ENCODE measurements around the gene CCNE1.
"Not testable (repeated sequence)": the region's sequence is repeated elsewhere in the genome, so short reads cannot be mapped to it uniquely, and the experiment has no call there.

Gene CCNE1

GRCh38 chr19:29819300-29819699 lies 7.5 kb downstream of the CCNE1 start:
- no peak for DNase-seq

GRCh38 chr19:29819986-29820385 lies 8.2 kb downstream of the CCNE1 start:
- no peak for DNase-seq

GRCh38 chr19:29823581-29824330 lies 12.0 kb downstream of the CCNE1 start:
- DNase-seq, result no peak

GRCh38 chr19:29825263-29825662 lies 13.5 kb downstream of the CCNE1 start:
- DNase-seq, result not testable (repeated sequence)

GRCh38 chr19:29831041-29831548 lies 19.3 kb downstream of the CCNE1 start:
- no peak for DNase-seq

- no peak for DNase-seq
These were observed 19.9 kb downstream of the CCNE1 start for GRCh38 chr19:29831686-29832085.

GRCh38 chr19:29832801-29833200 lies 21.0 kb downstream of the CCNE1 start:
- no peak for DNase-seq

- no peak for DNase-seq
These were observed 21.9 kb downstream of the CCNE1 start for GRCh38 chr19:29833614-29834261.

GRCh38 chr19:29834991-29835846 lies 23.4 kb downstream of the CCNE1 start:
- no peak for DNase-seq

- DNase-seq, result no peak
These were observed 24.6 kb downstream of the CCNE1 start for GRCh38 chr19:29836409-29836825.

GRCh38 chr19:29837448-29837981 lies 25.7 kb downstream of the CCNE1 start:
- DNase-seq, result no peak

- DNase-seq, result no peak
These were observed 26.2 kb downstream of the CCNE1 start for GRCh38 chr19:29837996-29838395.

GRCh38 chr19:29840066-29840950 lies 28.5 kb downstream of the CCNE1 start:
- no peak for DNase-seq

- no peak for DNase-seq
These were observed 29.4 kb downstream of the CCNE1 start for GRCh38 chr19:29841209-29841558.

GRCh38 chr19:29841559-29842367 lies 30.0 kb downstream of the CCNE1 start:
- peak; percentile 41 to 51 for DNase-seq

GRCh38 chr19:29842471-29843179 lies 30.8 kb downstream of the CCNE1 start:
- DNase-seq, result no peak

GRCh38 chr19:29843180-29844051 lies 31.6 kb downstream of the CCNE1 start:
- DNase-seq, result no peak

- DNase-seq, result peak; percentile 93 to 100
These were observed 33.2 kb downstream of the CCNE1 start for GRCh38 chr19:29844891-29845573.

Data from NCI-H526 (cell line).